SK-N-SH (cell line): Measurements from ENCODE around the gene ALOX5AP.

Source experiments
- CHD2 ChIP-seq: fragments of 150-350 bp; IDR thresholded peaks from 2 replicates; pipeline ENCODE4 v1.6.1; 2018; ENCODE audit warnings: low read length; ENCODE audit not compliant: partially characterized antibody
- EP300 ChIP-seq, 2 experiments: IDR thresholded peaks; 2 replicates each; pipeline versions ENCODE4 v1.4.0 to v1.6.1; 2012; ENCODE audit warnings: borderline replicate concordance in 1 of 2, low read depth in 1 of 2, low read length in 1 of 2
- EZH2phosphoT487 ChIP-seq: fragments of 200-600 bp; sonication (generic); IDR thresholded peaks from 2 replicates; pipeline ENCODE4 v1.6.1; 2017; ENCODE audit warnings: low read depth, mixed run types, mild to moderate bottlenecking, antibody characterized with exemption, moderate library complexity, borderline replicate concordance
- YY1 ChIP-seq: IDR thresholded peaks from 2 replicates; pipeline ENCODE4 v1.4.0; 2012; ENCODE audit warnings: low read depth, mild to moderate bottlenecking
- TF ChIP-seq, protein P1 (sequence below): fragments of 200-600 bp; sonication (generic); IDR thresholded peaks from 2 replicates; pipeline ENCODE4 v1.6.1; 2017; ENCODE audit warnings: antibody characterized with exemption, mild to moderate bottlenecking, moderate library complexity
- TF ChIP-seq, protein P2 (sequence below): IDR thresholded peaks from 2 replicates; pipeline ENCODE4 v1.4.0; 2012; ENCODE audit warnings: low read depth, borderline replicate concordance
- TF ChIP-seq, protein P3 (sequence below): fragments of 150-350 bp; IDR thresholded peaks from 2 replicates; pipeline ENCODE4 v1.6.1; 2017; ENCODE audit warnings: antibody characterized with exemption, low read length, low read depth, borderline replicate concordance

DNA sequence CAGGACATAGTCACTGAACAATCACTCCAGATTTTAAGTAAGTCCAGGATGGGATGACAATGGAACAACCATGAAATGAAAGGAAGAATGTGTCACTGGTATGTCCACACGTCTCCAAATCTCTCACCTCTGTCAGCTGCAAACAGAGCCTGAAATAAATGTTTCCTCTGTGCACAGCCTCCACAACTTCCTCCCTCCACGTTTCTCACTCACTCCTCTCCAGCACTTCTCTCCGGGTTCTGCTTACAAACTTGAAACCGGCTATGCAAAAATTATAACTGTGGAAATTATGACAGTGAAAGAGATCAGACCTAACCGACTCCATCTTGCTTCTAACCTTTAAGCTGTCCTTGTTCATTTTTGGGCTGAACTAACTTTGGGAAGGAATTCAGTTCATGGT, 35.0 kb upstream of the ALOX5AP start:
- TF ChIP-seq EZH2phosphoT487 (no peak), YY1 (no peak), CHD2 (no peak), EP300 (IDR thresholded peaks at IDR 0.05; ENCODE audit: borderline replicate concordance in 1 of 2, low read depth in 1 of 2, low read length in 1 of 2) (no peak)
- TF ChIP-seq, protein P1, sequence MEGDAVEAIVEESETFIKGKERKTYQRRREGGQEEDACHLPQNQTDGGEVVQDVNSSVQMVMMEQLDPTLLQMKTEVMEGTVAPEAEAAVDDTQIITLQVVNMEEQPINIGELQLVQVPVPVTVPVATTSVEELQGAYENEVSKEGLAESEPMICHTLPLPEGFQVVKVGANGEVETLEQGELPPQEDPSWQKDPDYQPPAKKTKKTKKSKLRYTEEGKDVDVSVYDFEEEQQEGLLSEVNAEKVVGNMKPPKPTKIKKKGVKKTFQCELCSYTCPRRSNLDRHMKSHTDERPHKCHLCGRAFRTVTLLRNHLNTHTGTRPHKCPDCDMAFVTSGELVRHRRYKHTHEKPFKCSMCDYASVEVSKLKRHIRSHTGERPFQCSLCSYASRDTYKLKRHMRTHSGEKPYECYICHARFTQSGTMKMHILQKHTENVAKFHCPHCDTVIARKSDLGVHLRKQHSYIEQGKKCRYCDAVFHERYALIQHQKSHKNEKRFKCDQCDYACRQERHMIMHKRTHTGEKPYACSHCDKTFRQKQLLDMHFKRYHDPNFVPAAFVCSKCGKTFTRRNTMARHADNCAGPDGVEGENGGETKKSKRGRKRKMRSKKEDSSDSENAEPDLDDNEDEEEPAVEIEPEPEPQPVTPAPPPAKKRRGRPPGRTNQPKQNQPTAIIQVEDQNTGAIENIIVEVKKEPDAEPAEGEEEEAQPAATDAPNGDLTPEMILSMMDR = no peak
- TF ChIP-seq, protein P2, sequence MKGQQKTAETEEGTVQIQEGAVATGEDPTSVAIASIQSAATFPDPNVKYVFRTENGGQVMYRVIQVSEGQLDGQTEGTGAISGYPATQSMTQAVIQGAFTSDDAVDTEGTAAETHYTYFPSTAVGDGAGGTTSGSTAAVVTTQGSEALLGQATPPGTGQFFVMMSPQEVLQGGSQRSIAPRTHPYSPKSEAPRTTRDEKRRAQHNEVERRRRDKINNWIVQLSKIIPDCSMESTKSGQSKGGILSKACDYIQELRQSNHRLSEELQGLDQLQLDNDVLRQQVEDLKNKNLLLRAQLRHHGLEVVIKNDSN = no peak
- TF ChIP-seq, protein P3, sequence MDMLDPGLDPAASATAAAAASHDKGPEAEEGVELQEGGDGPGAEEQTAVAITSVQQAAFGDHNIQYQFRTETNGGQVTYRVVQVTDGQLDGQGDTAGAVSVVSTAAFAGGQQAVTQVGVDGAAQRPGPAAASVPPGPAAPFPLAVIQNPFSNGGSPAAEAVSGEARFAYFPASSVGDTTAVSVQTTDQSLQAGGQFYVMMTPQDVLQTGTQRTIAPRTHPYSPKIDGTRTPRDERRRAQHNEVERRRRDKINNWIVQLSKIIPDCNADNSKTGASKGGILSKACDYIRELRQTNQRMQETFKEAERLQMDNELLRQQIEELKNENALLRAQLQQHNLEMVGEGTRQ = no peak
